ENCODE data around the gene PLK5.

Gene PLK5

GRCh38 chr19:1481224-1481892 lies 42.5 kb upstream of the PLK5 start:
- H3K4me1 ChIP-seq, result no peaks in the 10 kb centered on the region
- no peaks in the 10 kb centered on the region for H3K27me3 ChIP-seq

DNA sequence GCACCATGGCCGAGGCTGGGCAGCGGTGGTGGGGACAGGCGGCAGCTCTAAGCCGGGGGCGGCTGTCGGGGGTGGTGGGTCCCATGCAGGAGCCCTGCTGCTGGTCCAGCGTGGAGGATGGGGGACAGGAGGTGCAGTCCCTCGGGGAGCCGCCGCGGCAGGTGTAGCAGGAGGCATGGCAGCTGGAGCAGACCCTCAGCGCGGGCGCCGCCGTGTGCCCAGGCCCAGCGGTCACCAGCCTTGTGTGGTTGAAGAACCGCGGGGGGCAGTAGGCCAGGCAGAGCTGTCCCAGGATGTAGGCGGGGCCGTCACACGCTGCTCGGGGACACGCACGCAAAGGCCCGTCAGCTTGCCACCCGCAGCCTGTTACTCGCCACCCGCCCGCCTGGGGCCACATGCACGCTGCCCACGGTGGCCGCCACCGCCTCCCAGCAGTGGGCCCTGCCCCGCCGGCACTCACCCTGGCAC lies 42.0 kb upstream of the PLK5 start:
- H3K4me3 ChIP-seq (ENCODE audit: low read depth, low read length), result no peak overlapping the region

More at GRCh38 chr19:1481224-1481892, 42.5 kb upstream of the PLK5 start:
- Histone ChIP-seq H3K9me3 (no peaks in the 10 kb centered on the region), H3K36me3 (0 out of 2 replicates have a peak, but pooled peaks cover 2% of the 10 kb centered on the region), H3K4me3 (ENCODE audit: low read depth, low read length) (no peak overlapping the region)
- no peak for TF ChIP-seq CTCF (IDR thresholded peaks at IDR 0.05; ENCODE audit: low read depth, low read length)
- no peak for DNase-seq

GRCh38 chr19:1482361-1483130 lies 41.3 kb upstream of the PLK5 start:
- DNase-seq, result peak; percentile 27
- no peaks in the 10 kb centered on the region for H3K36me3 ChIP-seq
- TF ChIP-seq CTCF (IDR thresholded peaks at IDR 0.05; ENCODE audit: low read depth, low read length), result no peak
- H3K4me1 ChIP-seq, result no peaks in the 10 kb centered on the region
- H3K27me3 ChIP-seq, result no peaks in the 10 kb centered on the region
- H3K9me3 ChIP-seq, result no peaks in the 10 kb centered on the region
- H3K4me3 ChIP-seq (ENCODE audit: low read depth, low read length), result no peak overlapping the region

More for the DNA sequence above, 42.0 kb upstream of the PLK5 start:
- TF ChIP-seq CTCF (IDR thresholded peaks at IDR 0.05; ENCODE audit: low read depth, low read length), result no peak
- Histone ChIP-seq H3K27me3 (no peaks in the 10 kb centered on the region), H3K36me3 (0 out of 2 replicates have a peak, but pooled peaks cover 2% of the 10 kb centered on the region), H3K9me3 (no peaks in the 10 kb centered on the region), H3K4me1 (no peaks in the 10 kb centered on the region)
- DNase-seq, result no peak

- no peak for DNase-seq
- Histone ChIP-seq H3K4me1 (no peaks in the 10 kb centered on the region), H3K36me3 (no peaks in the 10 kb centered on the region), H3K27me3 (no peaks in the 10 kb centered on the region), H3K4me3 (ENCODE audit: low read depth, low read length) (no peak overlapping the region), H3K9me3 (no peaks in the 10 kb centered on the region)
- no peak for TF ChIP-seq CTCF (IDR thresholded peaks at IDR 0.05; ENCODE audit: low read depth, low read length)
Observed at GRCh38 chr19:1483131-1483978, 40.5 kb upstream of the PLK5 start.

DNA sequence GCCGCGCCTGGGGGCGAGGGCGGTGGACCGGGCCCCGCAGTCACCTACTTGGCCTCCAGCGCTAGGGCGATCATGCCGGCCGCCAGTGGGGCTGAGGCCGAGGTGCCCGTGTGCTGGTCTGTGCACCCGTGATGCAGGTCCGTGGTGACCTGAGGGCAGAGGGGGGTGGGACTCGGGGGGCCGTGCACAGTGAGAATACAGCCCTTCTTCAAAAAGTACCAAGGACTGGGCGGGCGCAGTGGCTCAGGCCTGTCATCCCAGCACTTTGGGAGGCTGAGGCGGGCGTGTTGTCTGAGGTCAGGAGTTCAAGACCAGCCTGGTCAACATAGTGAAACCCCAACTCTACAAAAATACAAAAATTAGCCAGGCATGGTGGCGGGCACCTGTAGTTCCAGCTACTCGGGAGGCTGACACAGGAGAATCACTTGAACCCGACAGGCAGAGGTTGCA lies 39.9 kb upstream of the PLK5 start:
- no peak overlapping the region for H3K4me3 ChIP-seq (ENCODE audit: low read depth, low read length)
- no peaks in the 10 kb centered on the region for H3K36me3 ChIP-seq
- H3K4me1 ChIP-seq, result no peaks in the 10 kb centered on the region
- no peaks in the 10 kb centered on the region for H3K27me3 ChIP-seq
- no peaks in the 10 kb centered on the region for H3K9me3 ChIP-seq
- no peak for TF ChIP-seq CTCF (IDR thresholded peaks at IDR 0.05; ENCODE audit: low read depth, low read length)
- no peak for DNase-seq

Data from BE2C (cell line).